Astrocyte (in vitro differentiated cells and primary cell): Measurements from ENCODE around the gene DCP2. TPM values are rescaled to one million over a fixed set of nuclear protein-coding genes. Genes with fewer than 3 reads are reported as not detected.
A peak's percentile ranks its signal among the peaks of the same experiment; 100 is the strongest.

Experiments
- DNase-seq: peaks from one replicate; pipeline ENCODE4 v3.0.0-alpha.2; 2010; ENCODE audit warnings: low read depth
- FAIRE-seq: peaks from 2 replicates; lab custom pipeline; 2011; peaks lifted over from hg19 to GRCh38; lab: Jason Lieb, UNC
- H2AFZ ChIP-seq: 2 replicates; pipeline ENCODE4 v1.6.0; 2012; ENCODE audit warnings: low read depth, low read length, inconsistent platforms
- H3K27ac ChIP-seq: 2 replicates; pipeline ENCODE4 v1.5.1; 2011; ENCODE audit warnings: low read depth, low read length, inconsistent platforms
- H3K27me3 ChIP-seq: 2 replicates; pipeline ENCODE4 v1.6.0; 2011; ENCODE audit warnings: low read length, inconsistent platforms; ENCODE audit not compliant: insufficient read depth
- H3K36me3 ChIP-seq: 2 replicates; pipeline ENCODE4 v1.5.1; 2011; ENCODE audit warnings: low read length, inconsistent platforms; ENCODE audit not compliant: insufficient read depth
- H3K4me1 ChIP-seq: 2 replicates; pipeline ENCODE4 v1.5.1; 2011; ENCODE audit warnings: low read length, inconsistent platforms; ENCODE audit not compliant: insufficient read depth
- H3K4me2 ChIP-seq: 2 replicates; pipeline ENCODE4 v1.6.0; 2012; ENCODE audit warnings: low read length, inconsistent platforms
- H3K4me3 ChIP-seq: 2 replicates; pipeline ENCODE4 v1.5.1; 2011; ENCODE audit warnings: low read depth, mild to moderate bottlenecking, low read length, inconsistent platforms; ENCODE audit not compliant: insufficient read depth
- H3K79me2 ChIP-seq: 2 replicates; pipeline ENCODE4 v1.6.0; 2012; ENCODE audit warnings: mild to moderate bottlenecking, low read length, inconsistent platforms; ENCODE audit not compliant: insufficient read depth
- H3K9ac ChIP-seq: 2 replicates; pipeline ENCODE4 v1.6.0; 2012; ENCODE audit warnings: mild to moderate bottlenecking, low read length, inconsistent platforms
- H3K9me3 ChIP-seq: 2 replicates; pipeline ENCODE4 v1.5.1; 2012; ENCODE audit warnings: low read depth, mild to moderate bottlenecking, low read length, inconsistent platforms; ENCODE audit not compliant: insufficient read depth
- H4K20me1 ChIP-seq: 2 replicates; pipeline ENCODE4 v1.6.0; 2012; ENCODE audit warnings: low read length, inconsistent platforms; ENCODE audit not compliant: insufficient read depth
- H3K27ac Mint-ChIP-seq: one replicate; pipeline ENCODE4 v1.8.0; 2021; ENCODE audit warnings: mild to moderate bottlenecking, mixed read lengths; ENCODE audit not compliant: unreplicated experiment
- H3K27me3 Mint-ChIP-seq: one replicate; pipeline ENCODE4 v1.8.0; 2021; ENCODE audit warnings: low read depth, mixed read lengths; ENCODE audit not compliant: unreplicated experiment
- H3K36me3 Mint-ChIP-seq: one replicate; pipeline ENCODE4 v1.8.0; 2021; ENCODE audit warnings: low read depth, mixed read lengths; ENCODE audit not compliant: unreplicated experiment
- H3K4me1 Mint-ChIP-seq: one replicate; pipeline ENCODE4 v1.8.0; 2021; ENCODE audit warnings: low read depth, mixed read lengths; ENCODE audit not compliant: unreplicated experiment
- H3K4me3 Mint-ChIP-seq: one replicate; pipeline ENCODE4 v1.8.0; 2021; ENCODE audit warnings: mild to moderate bottlenecking, moderate library complexity, mixed read lengths; ENCODE audit not compliant: unreplicated experiment
- H3K9me3 Mint-ChIP-seq: one replicate; pipeline ENCODE4 v1.8.0; 2021; ENCODE audit warnings: mild to moderate bottlenecking, mixed read lengths; ENCODE audit not compliant: unreplicated experiment
- EZH2 ChIP-seq: IDR thresholded peaks from 2 replicates; pipeline ENCODE4 v1.6.1; 2012; ENCODE audit warnings: mild to moderate bottlenecking, low read length, inconsistent platforms; ENCODE audit not compliant: insufficient read depth
- total RNA-seq: library from RNA; stranded (reverse); gene quantifications from 2 replicates; pipeline ENCODE4 v1.2.1, GENCODE V29; 2021
- TF ChIP-seq, protein P1 (sequence below): IDR thresholded peaks from 2 replicates; pipeline ENCODE4 v1.5.1; 2011; ENCODE audit warnings: low read depth, mild to moderate bottlenecking, inconsistent platforms, low read length, moderate library complexity; ENCODE audit not compliant: insufficient read depth

The DCP2 gene
- total RNA-seq, 1 donor from 2014 or later, result 48.9 TPM

DNA sequence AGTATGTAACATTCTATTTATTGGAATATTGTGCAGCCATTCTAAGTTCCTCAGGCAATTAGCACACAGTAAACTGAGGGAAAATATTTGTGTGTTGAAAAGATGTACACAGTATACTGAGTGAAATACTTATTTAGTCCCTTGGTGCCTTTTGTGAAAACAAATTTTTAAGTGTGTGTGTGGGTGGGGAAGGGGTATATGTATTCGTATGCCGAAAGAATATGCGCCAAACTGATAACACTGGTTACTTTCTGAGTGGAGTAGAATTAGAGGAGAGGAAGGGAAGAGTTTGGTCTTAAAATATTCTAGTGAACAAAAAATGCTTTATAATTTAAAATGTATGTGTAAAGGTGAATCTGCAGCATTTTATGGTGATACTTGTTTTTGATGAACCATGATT lies 3.1 kb downstream of the DCP2 start:
- H3K27ac Mint-ChIP-seq, result peak overlapping the region; percentile 4
- no peak overlapping the region for H3K4me3 ChIP-seq
- H3K4me1 Mint-ChIP-seq, result peaks cover 28% of the 10 kb centered on the region

DNA sequence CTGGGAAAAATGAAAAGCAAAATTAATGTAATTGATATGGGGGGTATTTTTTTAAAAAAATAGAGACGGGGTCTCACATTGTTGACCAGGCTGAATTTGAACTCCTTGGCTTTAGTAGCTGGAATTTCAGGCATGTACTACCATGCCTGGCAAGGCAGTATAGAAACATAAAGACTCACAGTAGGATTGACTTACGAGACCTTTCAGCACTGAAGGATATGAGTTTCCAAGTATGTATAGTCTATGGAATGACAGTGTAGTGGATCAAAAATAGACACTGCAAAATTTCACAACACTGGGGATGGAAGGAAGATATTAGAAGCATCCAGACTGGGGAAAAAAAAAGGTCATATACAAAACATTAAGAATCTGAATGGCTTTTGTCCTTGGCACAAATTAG lies 6.8 kb downstream of the DCP2 start:
- H3K27me3 Mint-ChIP-seq, result no peaks in the 10 kb centered on the region
- peaks cover 23% of the 10 kb centered on the region for H3K4me1 Mint-ChIP-seq
- no peak overlapping the region for H3K4me3 Mint-ChIP-seq
- no peak for FAIRE-seq
- peaks cover 4% of the 10 kb centered on the region for H3K4me1 ChIP-seq
- no peak for DNase-seq
- no peaks in the 10 kb centered on the region for H3K27me3 ChIP-seq
- TF ChIP-seq, protein P1, sequence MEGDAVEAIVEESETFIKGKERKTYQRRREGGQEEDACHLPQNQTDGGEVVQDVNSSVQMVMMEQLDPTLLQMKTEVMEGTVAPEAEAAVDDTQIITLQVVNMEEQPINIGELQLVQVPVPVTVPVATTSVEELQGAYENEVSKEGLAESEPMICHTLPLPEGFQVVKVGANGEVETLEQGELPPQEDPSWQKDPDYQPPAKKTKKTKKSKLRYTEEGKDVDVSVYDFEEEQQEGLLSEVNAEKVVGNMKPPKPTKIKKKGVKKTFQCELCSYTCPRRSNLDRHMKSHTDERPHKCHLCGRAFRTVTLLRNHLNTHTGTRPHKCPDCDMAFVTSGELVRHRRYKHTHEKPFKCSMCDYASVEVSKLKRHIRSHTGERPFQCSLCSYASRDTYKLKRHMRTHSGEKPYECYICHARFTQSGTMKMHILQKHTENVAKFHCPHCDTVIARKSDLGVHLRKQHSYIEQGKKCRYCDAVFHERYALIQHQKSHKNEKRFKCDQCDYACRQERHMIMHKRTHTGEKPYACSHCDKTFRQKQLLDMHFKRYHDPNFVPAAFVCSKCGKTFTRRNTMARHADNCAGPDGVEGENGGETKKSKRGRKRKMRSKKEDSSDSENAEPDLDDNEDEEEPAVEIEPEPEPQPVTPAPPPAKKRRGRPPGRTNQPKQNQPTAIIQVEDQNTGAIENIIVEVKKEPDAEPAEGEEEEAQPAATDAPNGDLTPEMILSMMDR, result no peak
- TF ChIP-seq EZH2, result no peak
- no peak overlapping the region for H3K9ac ChIP-seq
- peaks cover 96% of the 10 kb centered on the region for H3K79me2 ChIP-seq
- H2AFZ ChIP-seq, result no peak overlapping the region
- no peaks in the 10 kb centered on the region for H3K36me3 ChIP-seq
- H3K9me3 Mint-ChIP-seq, result no peaks in the 10 kb centered on the region
- H3K4me2 ChIP-seq, result no peak overlapping the region
- no peaks in the 10 kb centered on the region for H3K36me3 Mint-ChIP-seq
- no peak overlapping the region for H3K27ac Mint-ChIP-seq
- H4K20me1 ChIP-seq, result peaks cover 49% of the 10 kb centered on the region
- no peaks in the 10 kb centered on the region for H3K9me3 ChIP-seq
- no peak overlapping the region for H3K4me3 ChIP-seq
- H3K27ac ChIP-seq, result no peak overlapping the region

More for the DNA sequence above, 3.1 kb downstream of the DCP2 start:
- TF ChIP-seq EZH2, result no peak
- TF ChIP-seq, protein P1, result no peak
- H3K79me2 ChIP-seq, result peaks cover 81% of the 10 kb centered on the region
- no peaks in the 10 kb centered on the region for H3K9me3 ChIP-seq
- H3K9ac ChIP-seq, result no peak overlapping the region
- no peaks in the 10 kb centered on the region for H3K36me3 Mint-ChIP-seq
- H3K4me2 ChIP-seq, result peak overlapping the region; percentile 50
- no peaks in the 10 kb centered on the region for H3K27me3 Mint-ChIP-seq
- no peak for FAIRE-seq
- DNase-seq, result no peak
- H2AFZ ChIP-seq, result no peak overlapping the region
- H3K27ac ChIP-seq, result no peak overlapping the region
- peak overlapping the region; percentile 71 for H3K4me3 Mint-ChIP-seq
- H3K27me3 ChIP-seq, result no peaks in the 10 kb centered on the region
- H4K20me1 ChIP-seq, result peaks cover 43% of the 10 kb centered on the region
- H3K9me3 Mint-ChIP-seq, result no peaks in the 10 kb centered on the region
- H3K36me3 ChIP-seq, result no peaks in the 10 kb centered on the region
- peaks cover 11% of the 10 kb centered on the region for H3K4me1 ChIP-seq

DNA sequence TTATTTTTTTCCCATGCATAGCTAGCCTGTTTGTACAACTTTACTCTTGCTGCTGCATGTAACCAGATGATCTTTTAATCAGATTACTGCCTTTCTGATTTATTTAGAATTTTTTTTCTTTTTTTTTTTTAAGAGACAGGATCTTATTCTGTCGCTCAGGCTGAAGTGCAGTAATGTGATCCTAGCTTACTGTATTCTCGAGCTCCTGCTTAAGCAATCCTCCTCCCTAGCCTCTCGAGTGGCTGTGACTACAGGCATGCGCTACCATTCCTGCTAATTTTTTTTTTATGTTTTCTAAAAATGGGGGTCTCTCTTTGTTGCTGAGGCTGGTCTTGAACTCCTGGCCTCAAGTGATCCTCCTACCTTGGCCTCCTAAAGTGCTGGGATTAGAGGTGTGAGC lies 9.6 kb downstream of the DCP2 start:
- FAIRE-seq, result no peak
- no peak overlapping the region for H3K4me3 ChIP-seq
- DNase-seq, result no peak
- no peaks in the 10 kb centered on the region for H3K27me3 Mint-ChIP-seq
- no peak overlapping the region for H2AFZ ChIP-seq
- TF ChIP-seq, protein P1, result no peak
- TF ChIP-seq EZH2, result no peak
- no peak overlapping the region for H3K27ac Mint-ChIP-seq
- peaks cover 4% of the 10 kb centered on the region for H3K36me3 ChIP-seq
- H3K9me3 Mint-ChIP-seq, result no peaks in the 10 kb centered on the region
- no peak overlapping the region for H3K27ac ChIP-seq
- H3K4me3 Mint-ChIP-seq, result no peak overlapping the region
- H3K4me1 ChIP-seq, result no peaks in the 10 kb centered on the region
- H3K9me3 ChIP-seq, result no peaks in the 10 kb centered on the region
- no peak overlapping the region for H3K9ac ChIP-seq
- peaks cover 96% of the 10 kb centered on the region for H3K79me2 ChIP-seq
- peaks cover 47% of the 10 kb centered on the region for H4K20me1 ChIP-seq
- no peaks in the 10 kb centered on the region for H3K27me3 ChIP-seq
- H3K36me3 Mint-ChIP-seq, result no peaks in the 10 kb centered on the region
- peaks cover 11% of the 10 kb centered on the region for H3K4me1 Mint-ChIP-seq
- no peak overlapping the region for H3K4me2 ChIP-seq
